GM23338 (cell line): ENCODE data around the gene GSG1L. TPM values are rescaled to one million over a fixed set of nuclear protein-coding genes. Genes with fewer than 3 reads are reported as not detected.

Source experiments
- ATAC-seq: fragments of 200-7000 bp; cut with Tn5 transposase; 3 replicates; pipeline ENCODE4 v1.9.1; 2020
- DNase-seq: peaks from one replicate; pipeline ENCODE4 v3.0.0-alpha.2; 2015; ENCODE audit warnings: low spot score
- H2AFZ ChIP-seq: fragments of 200-600 bp; sonication (generic); 2 replicates; pipeline ENCODE4 v1.8.0; 2016; ENCODE audit warnings: antibody characterized with exemption, mild to moderate bottlenecking, moderate library complexity
- H3F3A ChIP-seq: fragments of 200-600 bp; sonication (generic); replicated peaks from 2 replicates; pipeline ENCODE4 v1.8.0; 2017; ENCODE audit warnings: antibody characterized with exemption, mixed run types, low read depth
- H3K27ac ChIP-seq: fragments of 200-600 bp; sonication (generic); 2 replicates; pipeline ENCODE4 v1.6.1; 2016; ENCODE audit warnings: low read depth
- H3K27me3 ChIP-seq: fragments of 200-600 bp; sonication (generic); 2 replicates; pipeline ENCODE4 v1.8.0; 2016; ENCODE audit warnings: mild to moderate bottlenecking, mixed run types, moderate library complexity; ENCODE audit not compliant: insufficient read depth
- H3K36me3 ChIP-seq: fragments of 200-600 bp; sonication (generic); 2 replicates; pipeline ENCODE4 v1.8.0; 2016; ENCODE audit warnings: mild to moderate bottlenecking; ENCODE audit not compliant: insufficient read depth
- H3K4me1 ChIP-seq: fragments of 200-600 bp; sonication (generic); 2 replicates; pipeline ENCODE4 v1.8.0; 2016; ENCODE audit warnings: mild to moderate bottlenecking, moderate library complexity; ENCODE audit not compliant: insufficient read depth
- H3K4me2 ChIP-seq: fragments of 200-600 bp; sonication (generic); 2 replicates; pipeline ENCODE4 v1.7.1; 2017; ENCODE audit warnings: mixed run types
- H3K4me3 ChIP-seq: fragments of 200-600 bp; sonication (generic); 2 replicates; pipeline ENCODE4 v1.6.1; 2016; ENCODE audit warnings: mixed run types
- H3K79me2 ChIP-seq: fragments of 200-600 bp; sonication (generic); replicated peaks from 2 replicates; pipeline ENCODE4 v1.8.0; 2017; ENCODE audit warnings: mild to moderate bottlenecking; ENCODE audit not compliant: insufficient read depth
- H3K9me2 ChIP-seq: fragments of 200-600 bp; sonication (generic); 2 replicates; pipeline ENCODE4 v1.8.0; 2017; ENCODE audit not compliant: insufficient read depth
- H4K20me1 ChIP-seq: fragments of 200-600 bp; sonication (generic); replicated peaks from 2 replicates; pipeline ENCODE4 v1.8.0; 2017; ENCODE audit warnings: mild to moderate bottlenecking; ENCODE audit not compliant: insufficient read depth
- H3K27ac Mint-ChIP-seq: 2 replicates; pipeline ENCODE4 v1.8.0; 2020; ENCODE audit warnings: inconsistent platforms, mild to moderate bottlenecking, moderate library complexity, mixed read lengths
- H3K27me3 Mint-ChIP-seq: 3 replicates; pipeline ENCODE4 v1.8.0; 2022; ENCODE audit warnings: low read depth, mild to moderate bottlenecking, moderate library complexity, mixed read lengths, inconsistent platforms; ENCODE audit not compliant: insufficient read depth, poor library complexity
- H3K36me3 Mint-ChIP-seq: 3 replicates; pipeline ENCODE4 v1.8.0; 2021; ENCODE audit warnings: low read depth, mild to moderate bottlenecking, inconsistent platforms, moderate library complexity, mixed read lengths
- H3K4me1 Mint-ChIP-seq: 3 replicates; pipeline ENCODE4 v1.8.0; 2020; ENCODE audit warnings: mild to moderate bottlenecking, inconsistent platforms, mixed read lengths
- H3K4me3 Mint-ChIP-seq: 3 replicates; pipeline ENCODE4 v1.8.0; 2021; ENCODE audit warnings: moderate library complexity, mild to moderate bottlenecking, inconsistent platforms, mixed read lengths
- H3K9me3 Mint-ChIP-seq: 3 replicates; pipeline ENCODE4 v1.8.0; 2020; ENCODE audit warnings: moderate library complexity, mild to moderate bottlenecking, inconsistent platforms, mixed read lengths
- CREB1 ChIP-seq: fragments of 250-450 bp; sonication (Bioruptor Pico); IDR thresholded peaks from 2 replicates; pipeline ENCODE4 v1.5.0; 2020; ENCODE audit warnings: low read depth, mild to moderate bottlenecking, moderate library complexity
- CTCF ChIP-seq, 2 experiments: fragments of 200-600 bp in 1 of 2; sonication (generic) in 1 of 2; conservative IDR thresholded peaks; 2 replicates each; pipeline versions ENCODE4 v1.5.1 to v1.6.1; 2016 to 2017; ENCODE audit warnings: antibody characterized with exemption in 2 of 2, low read depth in 2 of 2, mild to moderate bottlenecking in 2 of 2, moderate library complexity in 1 of 2
- JUNB ChIP-seq: IDR thresholded peaks from one replicate; pipeline ENCODE4 v1.6.1; 2016; ENCODE audit warnings: antibody characterized with exemption; ENCODE audit not compliant: unreplicated experiment
- POLR2AphosphoS5 ChIP-seq: IDR thresholded peaks from 2 replicates; pipeline ENCODE4 v1.6.1; 2016; ENCODE audit warnings: antibody characterized with exemption, low read depth
- REST ChIP-seq: IDR thresholded peaks from one replicate; pipeline ENCODE4 v1.6.1; 2018; ENCODE audit warnings: antibody characterized with exemption; ENCODE audit not compliant: unreplicated experiment
- STAT1 ChIP-seq: IDR thresholded peaks from one replicate; pipeline ENCODE4 v1.6.1; 2016; ENCODE audit warnings: antibody characterized with exemption; ENCODE audit not compliant: unreplicated experiment
- ZNF114 ChIP-seq: fragments of 250-450 bp; sonication (Bioruptor Pico); IDR thresholded peaks from 2 replicates; pipeline ENCODE4 v1.5.0; 2020; ENCODE audit warnings: mild to moderate bottlenecking, moderate library complexity
- ZNF331 ChIP-seq: fragments of 250-450 bp; sonication (Bioruptor Pico); IDR thresholded peaks from 2 replicates; pipeline ENCODE4 v1.5.0; 2020; ENCODE audit warnings: low read depth, mild to moderate bottlenecking, moderate library complexity
- ZNF462 ChIP-seq: fragments of 250-450 bp; sonication (Bioruptor Pico); IDR thresholded peaks from 2 replicates; pipeline ENCODE4 v1.5.0; 2020; ENCODE audit warnings: mild to moderate bottlenecking, moderate library complexity
- polyA plus RNA-seq: library from polyadenylated mRNA; unstranded; fragments of >200 nt; fragmentation: Nextera tagmentation; extraction: Ambion mirVana; gene quantifications from 2 replicates; pipeline ENCODE4 v1.2.1, GENCODE V29; 2016
- total RNA-seq: library from RNA; depleted of rRNA; stranded (reverse); fragments of >200 nt; shearing (Covaris generic); gene quantifications from 2 replicates; pipeline ENCODE4 v1.2.3, GENCODE V29; 2014

Gene GSG1L
- total and polyA plus RNA-seq, 2 experiments from 2014 or later = 0.36 to 0.63 TPM

- no peak for TF ChIP-seq ZNF462 (CRISPR knock-in tag)
- no peak for TF ChIP-seq JUNB
- no peak for TF ChIP-seq STAT1
These were observed 170.6 kb downstream of the GSG1L start (continued) for GRCh38 chr16:27892879-27893278.

GRCh38 chr16:27890866-27891265, 172.6 kb downstream of the GSG1L start:
- H2AFZ ChIP-seq = no peak overlapping the region
- no peaks in the 10 kb centered on the region for H3F3A ChIP-seq
- H3K9me2 ChIP-seq = no peaks in the 10 kb centered on the region
- no peak overlapping the region for H3K27ac ChIP-seq
- no peak overlapping the region for H3K4me3 ChIP-seq
- Mint-ChIP-seq H3K36me3 (no peaks in the 10 kb centered on the region), H3K27ac (no peak overlapping the region), H3K27me3 (peaks cover 8% of the 10 kb centered on the region), H3K4me1 (peaks cover 8% of the 10 kb centered on the region; the same call in 2 of the 3 replicates), H3K4me3 (no peak overlapping the region), H3K9me3 (0 out of 3 replicates have a peak, but pooled peaks cover under 1% of the 10 kb centered on the region)
- H3K4me2 ChIP-seq = no peak overlapping the region
- no peaks in the 10 kb centered on the region for H3K27me3 ChIP-seq
- no peaks in the 10 kb centered on the region for H4K20me1 ChIP-seq
- H3K79me2 ChIP-seq = no peaks in the 10 kb centered on the region
- no peaks in the 10 kb centered on the region for H3K4me1 ChIP-seq
- no peaks in the 10 kb centered on the region for H3K36me3 ChIP-seq
- ATAC-seq (no peak), DNase-seq (peak; percentile 33)
- TF ChIP-seq STAT1 (no peak), REST (no peak), CREB1 (CRISPR knock-in tag) (no peak), POLR2AphosphoS5 (no peak), ZNF331 (CRISPR knock-in tag) (no peak), CTCF (conservative IDR thresholded peaks at IDR 0.05; ENCODE audit: low read depth in 2 of 2) (no peak), ZNF114 (CRISPR knock-in tag) (no peak)
